LNCaP clone FGC (cell line): ENCODE measurements around the gene ADGRV1.

Experiments
- DNase-seq: peaks from one replicate; pipeline ENCODE4 v3.0.0-alpha.2; 2011; ENCODE audit warnings: low read depth
- H3K4me3 ChIP-seq: 2 replicates; pipeline ENCODE4 v1.5.1; 2011; ENCODE audit warnings: mild to moderate bottlenecking, low read depth, low read length, control low read depth
- TF ChIP-seq, protein P1 (sequence below): IDR thresholded peaks from 2 replicates; pipeline ENCODE4 v1.5.1; 2012; ENCODE audit warnings: mild to moderate bottlenecking; ENCODE audit not compliant: control insufficient read depth, insufficient read depth; ENCODE audit errors: extremely low read depth

The ADGRV1 gene

GRCh38 chr5:90637731-90638130 is 79.1 kb downstream of the ADGRV1 start:
- H3K4me3 ChIP-seq, result no peak overlapping the region
- no peak for DNase-seq
- TF ChIP-seq, protein P1, sequence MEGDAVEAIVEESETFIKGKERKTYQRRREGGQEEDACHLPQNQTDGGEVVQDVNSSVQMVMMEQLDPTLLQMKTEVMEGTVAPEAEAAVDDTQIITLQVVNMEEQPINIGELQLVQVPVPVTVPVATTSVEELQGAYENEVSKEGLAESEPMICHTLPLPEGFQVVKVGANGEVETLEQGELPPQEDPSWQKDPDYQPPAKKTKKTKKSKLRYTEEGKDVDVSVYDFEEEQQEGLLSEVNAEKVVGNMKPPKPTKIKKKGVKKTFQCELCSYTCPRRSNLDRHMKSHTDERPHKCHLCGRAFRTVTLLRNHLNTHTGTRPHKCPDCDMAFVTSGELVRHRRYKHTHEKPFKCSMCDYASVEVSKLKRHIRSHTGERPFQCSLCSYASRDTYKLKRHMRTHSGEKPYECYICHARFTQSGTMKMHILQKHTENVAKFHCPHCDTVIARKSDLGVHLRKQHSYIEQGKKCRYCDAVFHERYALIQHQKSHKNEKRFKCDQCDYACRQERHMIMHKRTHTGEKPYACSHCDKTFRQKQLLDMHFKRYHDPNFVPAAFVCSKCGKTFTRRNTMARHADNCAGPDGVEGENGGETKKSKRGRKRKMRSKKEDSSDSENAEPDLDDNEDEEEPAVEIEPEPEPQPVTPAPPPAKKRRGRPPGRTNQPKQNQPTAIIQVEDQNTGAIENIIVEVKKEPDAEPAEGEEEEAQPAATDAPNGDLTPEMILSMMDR, result no peak

DNA sequence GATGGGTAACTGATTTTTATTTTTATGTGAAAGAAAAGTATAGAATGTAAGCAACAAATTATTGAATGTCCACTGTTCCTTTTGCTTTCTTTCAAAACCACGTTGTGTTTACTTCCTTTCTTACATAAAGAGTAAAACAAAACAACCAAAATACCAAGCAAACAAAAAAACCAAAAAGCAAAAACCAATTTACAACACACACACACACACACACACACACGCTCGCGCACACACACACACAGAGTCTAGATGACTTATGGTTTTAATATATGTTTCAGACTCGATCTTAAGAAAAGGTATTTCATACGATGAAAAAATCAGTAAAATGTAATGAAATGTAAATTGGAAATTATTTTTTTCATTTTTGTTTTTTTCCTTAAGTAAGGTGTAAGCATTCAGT is 80.3 kb downstream of the ADGRV1 start:
- TF ChIP-seq, protein P1, result no peak
- no peak for DNase-seq
- no peak overlapping the region for H3K4me3 ChIP-seq

- TF ChIP-seq, protein P1, result no peak
- no peak for DNase-seq
- no peak overlapping the region for H3K4me3 ChIP-seq
Observed at GRCh38 chr5:90640484-90641059, 82.0 kb downstream of the ADGRV1 start.

DNA sequence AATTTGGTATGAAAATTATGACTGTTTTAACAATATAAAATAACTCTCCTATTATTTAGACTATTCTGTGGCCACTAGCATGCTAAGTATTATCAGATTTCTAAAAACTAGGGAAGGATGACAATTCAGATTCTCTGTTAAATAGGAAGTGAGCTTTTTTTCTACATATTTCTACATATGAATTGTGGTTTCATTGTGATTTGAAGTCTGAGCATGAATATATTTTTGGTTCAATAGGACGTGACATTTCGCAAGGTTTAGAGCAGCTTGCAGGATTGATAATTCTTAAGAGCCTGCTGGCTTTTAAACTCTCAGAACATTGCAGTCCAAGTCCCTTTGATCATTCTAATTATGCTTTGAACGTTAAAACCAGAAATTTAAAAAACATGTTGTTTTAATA is 82.9 kb downstream of the ADGRV1 start:
- H3K4me3 ChIP-seq, result no peak overlapping the region
- DNase-seq, result no peak
- TF ChIP-seq, protein P1, result no peak

DNA sequence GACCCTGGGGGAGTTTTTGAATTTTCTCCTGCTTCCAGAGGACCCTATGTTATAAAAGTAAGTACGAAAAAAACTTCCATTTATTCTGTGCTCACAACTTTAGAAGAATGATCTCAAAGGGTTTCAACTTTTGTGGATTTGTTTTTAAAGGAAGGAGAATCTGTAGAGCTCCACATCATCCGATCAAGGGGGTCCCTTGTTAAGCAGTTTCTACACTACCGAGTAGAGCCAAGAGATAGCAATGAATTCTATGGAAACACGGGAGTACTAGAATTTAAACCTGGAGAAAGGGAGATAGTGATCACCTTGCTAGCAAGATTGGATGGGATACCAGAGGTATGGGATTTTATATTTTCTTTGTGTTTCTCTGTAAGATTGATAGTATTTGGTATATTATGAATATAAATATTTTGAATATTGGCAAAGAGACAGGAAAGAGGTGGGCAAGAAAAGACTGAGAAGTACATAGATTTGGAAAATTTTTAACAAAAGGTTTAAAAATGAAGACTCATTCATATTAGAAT is 84.2 kb downstream of the ADGRV1 start:
- TF ChIP-seq, protein P1, result no peak
- no peak for DNase-seq
- no peak overlapping the region for H3K4me3 ChIP-seq

GRCh38 chr5:90644132-90644531 is 85.5 kb downstream of the ADGRV1 start:
- TF ChIP-seq, protein P1, result no peak
- DNase-seq, result no peak

GRCh38 chr5:90645024-90645610 is 86.5 kb downstream of the ADGRV1 start:
- TF ChIP-seq, protein P1, result no peak
- no peak overlapping the region for H3K4me3 ChIP-seq
- DNase-seq, result no peak

More at GRCh38 chr5:90644132-90644531, 85.5 kb downstream of the ADGRV1 start:
- no peak overlapping the region for H3K4me3 ChIP-seq
